ENCODE measurements around the gene TOX4.

TOX4 gene

GRCh38 chr14:21503376-21503775 lies 26.4 kb downstream of the TOX4 start:
- Histone ChIP-seq H2AFZ (ENCODE audit: low read length) (no peak overlapping the region), H3F3A (ENCODE audit: insufficient read depth, low read length) (no peaks in the 10 kb centered on the region), H4K20me1 (ENCODE audit: insufficient read depth, low read length) (no peaks in the 10 kb centered on the region), H3K36me3 (ENCODE audit: insufficient read depth, low read length) (peaks cover 73% of the 10 kb centered on the region), H3K27ac (ENCODE audit: low read depth, low read length, poor library complexity, severe bottlenecking) (no peak overlapping the region), H3K4me3 (ENCODE audit: low read depth, low read length, poor library complexity, severe bottlenecking) (no peak overlapping the region), H3K79me2 (ENCODE audit: insufficient read depth, low read length) (peaks cover 19% of the 10 kb centered on the region; the same call in 1 of the 2 replicates), H3K4me1 (ENCODE audit: insufficient read depth, low read length, severe bottlenecking) (no peaks in the 10 kb centered on the region), H3K27me3 (ENCODE audit: insufficient read depth, low read length) (no peaks in the 10 kb centered on the region), H3K9me3 (ENCODE audit: low read length) (no peaks in the 10 kb centered on the region), H3K4me2 (ENCODE audit: low read length) (no peak overlapping the region), H3K9me2 (ENCODE audit: low read depth, low read length) (no peaks in the 10 kb centered on the region), H3K9ac (ENCODE audit: low read length) (no peak overlapping the region)
- no peak for TF ChIP-seq EZH2 (IDR thresholded peaks at IDR 0.05; ENCODE audit: borderline replicate concordance, low read length)
- TF ChIP-seq, protein P1, sequence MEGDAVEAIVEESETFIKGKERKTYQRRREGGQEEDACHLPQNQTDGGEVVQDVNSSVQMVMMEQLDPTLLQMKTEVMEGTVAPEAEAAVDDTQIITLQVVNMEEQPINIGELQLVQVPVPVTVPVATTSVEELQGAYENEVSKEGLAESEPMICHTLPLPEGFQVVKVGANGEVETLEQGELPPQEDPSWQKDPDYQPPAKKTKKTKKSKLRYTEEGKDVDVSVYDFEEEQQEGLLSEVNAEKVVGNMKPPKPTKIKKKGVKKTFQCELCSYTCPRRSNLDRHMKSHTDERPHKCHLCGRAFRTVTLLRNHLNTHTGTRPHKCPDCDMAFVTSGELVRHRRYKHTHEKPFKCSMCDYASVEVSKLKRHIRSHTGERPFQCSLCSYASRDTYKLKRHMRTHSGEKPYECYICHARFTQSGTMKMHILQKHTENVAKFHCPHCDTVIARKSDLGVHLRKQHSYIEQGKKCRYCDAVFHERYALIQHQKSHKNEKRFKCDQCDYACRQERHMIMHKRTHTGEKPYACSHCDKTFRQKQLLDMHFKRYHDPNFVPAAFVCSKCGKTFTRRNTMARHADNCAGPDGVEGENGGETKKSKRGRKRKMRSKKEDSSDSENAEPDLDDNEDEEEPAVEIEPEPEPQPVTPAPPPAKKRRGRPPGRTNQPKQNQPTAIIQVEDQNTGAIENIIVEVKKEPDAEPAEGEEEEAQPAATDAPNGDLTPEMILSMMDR (IDR thresholded peaks at IDR 0.05; ENCODE audit: low read length): no peak

DNA sequence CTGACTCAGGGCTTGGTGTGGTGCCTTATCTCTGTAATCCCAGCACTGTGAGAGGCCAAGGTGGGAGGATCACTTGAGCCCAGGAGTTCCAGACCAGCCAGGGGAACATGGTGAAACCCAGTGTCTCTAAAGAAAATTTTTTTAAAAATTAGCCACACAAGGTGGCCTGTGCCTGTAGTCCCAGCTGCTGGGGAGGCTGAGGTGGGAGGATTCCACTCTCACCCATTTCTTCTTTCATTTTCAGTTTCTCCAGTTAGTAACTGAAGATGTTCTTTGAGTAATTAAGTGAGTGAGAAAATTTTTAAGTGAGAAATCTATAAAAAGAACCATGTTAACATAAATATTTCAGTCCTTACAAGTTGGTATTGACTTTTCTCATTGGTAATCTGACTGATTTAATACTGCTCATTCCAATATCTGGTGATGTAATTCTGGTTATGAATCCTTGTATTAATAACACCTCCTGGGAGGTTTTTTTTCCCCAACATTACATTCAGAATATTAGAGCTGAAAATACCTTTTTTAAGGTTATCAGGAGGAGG lies 28.1 kb downstream of the TOX4 start:
- Histone ChIP-seq H2AFZ (ENCODE audit: low read length) (no peak overlapping the region), H3K4me3 (ENCODE audit: low read depth, low read length, poor library complexity, severe bottlenecking) (no peak overlapping the region), H3K9me3 (ENCODE audit: low read length) (no peaks in the 10 kb centered on the region), H3K79me2 (ENCODE audit: insufficient read depth, low read length) (peaks cover 29% of the 10 kb centered on the region), H3K27ac (ENCODE audit: low read depth, low read length, poor library complexity, severe bottlenecking) (no peak overlapping the region), H4K20me1 (ENCODE audit: insufficient read depth, low read length) (no peaks in the 10 kb centered on the region), H3K9me2 (ENCODE audit: low read depth, low read length) (no peaks in the 10 kb centered on the region), H3K4me1 (ENCODE audit: insufficient read depth, low read length, severe bottlenecking) (peaks cover 10% of the 10 kb centered on the region), H3K27me3 (ENCODE audit: insufficient read depth, low read length) (no peaks in the 10 kb centered on the region), H3K4me2 (ENCODE audit: low read length) (no peak overlapping the region), H3K36me3 (ENCODE audit: insufficient read depth, low read length) (peaks cover 65% of the 10 kb centered on the region), H3F3A (ENCODE audit: insufficient read depth, low read length) (no peaks in the 10 kb centered on the region), H3K9ac (ENCODE audit: low read length) (no peak overlapping the region)
- TF ChIP-seq EZH2 (IDR thresholded peaks at IDR 0.05; ENCODE audit: borderline replicate concordance, low read length): no peak
- TF ChIP-seq, protein P1 (IDR thresholded peaks at IDR 0.05; ENCODE audit: low read length): no peak

DNA sequence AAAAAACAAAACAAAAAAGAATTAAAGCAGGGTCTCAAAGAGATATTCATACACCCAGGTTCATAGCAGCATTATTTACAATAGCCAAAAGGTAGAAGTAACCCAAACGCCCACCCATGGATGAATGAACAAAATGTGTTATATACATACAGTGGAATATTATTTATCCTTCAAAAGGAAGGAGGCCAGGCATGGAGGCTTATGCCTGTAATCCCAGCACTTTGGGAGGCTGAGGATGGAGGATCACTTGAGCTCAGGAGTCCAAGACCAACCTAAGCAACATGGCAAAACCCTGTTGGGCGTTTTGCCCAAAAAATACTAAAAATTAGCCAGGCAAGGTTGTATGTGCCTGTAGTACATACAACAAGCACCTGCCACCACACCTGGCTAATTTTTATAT lies 29.6 kb downstream of the TOX4 start:
- Histone ChIP-seq H2AFZ (ENCODE audit: low read length) (no peak overlapping the region), H3K79me2 (ENCODE audit: insufficient read depth, low read length) (peaks cover 38% of the 10 kb centered on the region), H3K4me2 (ENCODE audit: low read length) (no peak overlapping the region), H3K9me3 (ENCODE audit: low read length) (no peaks in the 10 kb centered on the region), H3F3A (ENCODE audit: insufficient read depth, low read length) (no peaks in the 10 kb centered on the region), H3K27me3 (ENCODE audit: insufficient read depth, low read length) (no peaks in the 10 kb centered on the region), H3K4me3 (ENCODE audit: low read depth, low read length, poor library complexity, severe bottlenecking) (no peak overlapping the region), H3K9me2 (ENCODE audit: low read depth, low read length) (no peaks in the 10 kb centered on the region), H3K9ac (ENCODE audit: low read length) (no peak overlapping the region), H3K36me3 (ENCODE audit: insufficient read depth, low read length) (peaks cover 50% of the 10 kb centered on the region), H4K20me1 (ENCODE audit: insufficient read depth, low read length) (no peaks in the 10 kb centered on the region), H3K4me1 (ENCODE audit: insufficient read depth, low read length, severe bottlenecking) (peaks cover 14% of the 10 kb centered on the region), H3K27ac (ENCODE audit: low read depth, low read length, poor library complexity, severe bottlenecking) (no peak overlapping the region)
- TF ChIP-seq, protein P1 (IDR thresholded peaks at IDR 0.05; ENCODE audit: low read length): no peak

Measured in OCI-LY1 (cell line).